GM12878 (cell line): ENCODE data around the gene FFAR3. TPM values are rescaled to one million over a fixed set of nuclear protein-coding genes. Genes with fewer than 3 reads are reported as not detected.

Experiments used
- BACH1 ChIP-seq: fragments of 450-650 bp; IDR thresholded peaks from 2 replicates; pipeline ENCODE4 v1.6.1; 2017; ENCODE audit warnings: mild to moderate bottlenecking, borderline replicate concordance
- BMI1 ChIP-seq: fragments of 450-650 bp; IDR thresholded peaks from 2 replicates; pipeline ENCODE4 v1.6.1; 2016; ENCODE audit warnings: mild to moderate bottlenecking, moderate library complexity, borderline replicate concordance
- CEBPB ChIP-seq, 2 experiments: fragments of 150-350 bp in 1 of 2; IDR thresholded peaks; 2 replicates each; pipeline ENCODE4 v1.6.1; 2012 to 2014; ENCODE audit warnings: low read depth in 2 of 2, low read length in 2 of 2, borderline replicate concordance in 1 of 2, inconsistent platforms in 1 of 2
- DPF2 ChIP-seq: fragments of 450-650 bp; IDR thresholded peaks from 2 replicates; pipeline ENCODE4 v1.6.1; 2017; ENCODE audit warnings: mild to moderate bottlenecking
- EED ChIP-seq: sonication (generic); IDR thresholded peaks from 2 replicates; pipeline ENCODE4 v1.6.1; 2016; ENCODE audit warnings: antibody characterized with exemption, low read depth
- EP300 ChIP-seq, 2 experiments: fragments of 150-350 bp in 1 of 2; IDR thresholded peaks; 2 replicates each; pipeline ENCODE4 v1.6.1; 2011 to 2012; ENCODE audit warnings: low read depth in 2 of 2, low read length in 2 of 2, borderline replicate concordance in 1 of 2, improper control_type of control experiment in 1 of 2, inconsistent platforms in 1 of 2; ENCODE audit not compliant: control insufficient read depth in 1 of 2
- ESRRA ChIP-seq: IDR thresholded peaks from 2 replicates; pipeline ENCODE4 v1.6.1; 2012; ENCODE audit warnings: mild to moderate bottlenecking, low read length, improper control_type of control experiment
- EZH2 ChIP-seq: IDR thresholded peaks from 2 replicates; pipeline ENCODE4 v1.6.1; 2012; ENCODE audit warnings: low read depth, mild to moderate bottlenecking, control low read depth, inconsistent platforms, low read length, borderline replicate concordance; ENCODE audit not compliant: control insufficient read depth
- GATAD2B ChIP-seq: fragments of 450-650 bp; conservative IDR thresholded peaks from 2 replicates; pipeline ENCODE4 v1.6.1; 2017; ENCODE audit warnings: low read depth, mild to moderate bottlenecking, moderate library complexity
- IKZF1 ChIP-seq: fragments of 450-650 bp; conservative IDR thresholded peaks from 2 replicates; pipeline ENCODE4 v1.6.1; 2017; ENCODE audit warnings: antibody characterized with exemption, mild to moderate bottlenecking
- IRF4 ChIP-seq: IDR thresholded peaks from 2 replicates; pipeline ENCODE4 v1.6.1; 2011; ENCODE audit warnings: low read depth, low read length
- JUNB ChIP-seq: IDR thresholded peaks from 2 replicates; pipeline ENCODE4 v1.6.1; 2016; ENCODE audit warnings: antibody characterized with exemption, mild to moderate bottlenecking
- NFIC ChIP-seq: IDR thresholded peaks from 2 replicates; pipeline ENCODE4 v1.6.1; 2012; ENCODE audit warnings: low read depth, mild to moderate bottlenecking, inconsistent platforms, low read length, moderate library complexity
- NFYA ChIP-seq: IDR thresholded peaks from 2 replicates; pipeline ENCODE4 v1.6.1; 2011; ENCODE audit warnings: low read depth, mild to moderate bottlenecking, low read length, improper control_type of control experiment, borderline replicate concordance
- SIX5 ChIP-seq: IDR thresholded peaks from 2 replicates; pipeline ENCODE4 v1.6.1; 2011; ENCODE audit warnings: mild to moderate bottlenecking, low read depth, low read length, moderate library complexity; ENCODE audit not compliant: severe bottlenecking
- SMAD1 ChIP-seq: fragments of 450-650 bp; IDR thresholded peaks from 2 replicates; pipeline ENCODE4 v1.6.1; 2018; ENCODE audit warnings: mild to moderate bottlenecking, low read depth; ENCODE audit not compliant: partially characterized antibody
- TAF1 ChIP-seq: IDR thresholded peaks from 2 replicates; pipeline ENCODE4 v1.6.1; 2011; ENCODE audit warnings: mild to moderate bottlenecking, low read depth, low read length, borderline replicate concordance
- TCF12 ChIP-seq: IDR thresholded peaks from 2 replicates; pipeline ENCODE4 v1.6.1; 2011; ENCODE audit warnings: low read depth, mild to moderate bottlenecking, low read length
- TCF3 ChIP-seq: IDR thresholded peaks from 2 replicates; pipeline ENCODE4 v1.6.1; 2012; ENCODE audit warnings: low read depth, mild to moderate bottlenecking, low read length, borderline replicate concordance; ENCODE audit not compliant: insufficient read depth
- TCF7 ChIP-seq: IDR thresholded peaks from 2 replicates; pipeline ENCODE4 v1.6.1; 2014; ENCODE audit warnings: antibody characterized with exemption, borderline replicate concordance
- ZNF217 ChIP-seq: fragments of 450-650 bp; IDR thresholded peaks from 2 replicates; pipeline ENCODE4 v1.6.1; 2017; ENCODE audit warnings: antibody characterized with exemption, mild to moderate bottlenecking
- ZNF384 ChIP-seq: IDR thresholded peaks from 2 replicates; pipeline ENCODE4 v1.6.1; 2012; ENCODE audit warnings: low read depth, mild to moderate bottlenecking, low read length, improper control_type of control experiment, borderline replicate concordance
- ZZZ3 ChIP-seq: IDR thresholded peaks from 2 replicates; pipeline ENCODE4 v1.6.1; 2011; ENCODE audit warnings: low read depth; ENCODE audit not compliant: control insufficient read depth, insufficient read length
- polyA plus RNA-seq, 11 experiments: library from polyadenylated mRNA; depleted of rRNA in 4 of 11; unstranded in 6 of 11; stranded (reverse) in 5 of 11; fragments of >200 nt; fragmentation: Nextera tagmentation in 4 of 11; fragmentation: Illumina TruSeq in 1 of 11; extraction: Ambion mirVana in 4 of 11; extraction: Trizol in 1 of 11; gene quantifications; 1 replicate in 1 of 11; 2 replicates in 10 of 11; pipeline versions ENCODE4 v1.2.1 to v1.2.3, GENCODE V29; 2011 to 2016; ENCODE audit warnings: inconsistent platforms in 2 of 11, missing spikeins in 2 of 11, low read depth in 1 of 11
- total RNA-seq, 4 experiments: library from RNA; depleted of rRNA in 3 of 4; stranded (reverse); fragments of >200 nt in 3 of 4; fragmentation: Illumina TruSeq in 1 of 4; extraction: Trizol in 1 of 4; gene quantifications; 2 replicates each; pipeline versions ENCODE4 v1.2.1 to v1.2.3, GENCODE V29; 2013 to 2021
- TF ChIP-seq, protein P1 (sequence below): fragments of 450-650 bp; IDR thresholded peaks from 2 replicates; pipeline ENCODE4 v1.6.1; 2017; ENCODE audit warnings: low read depth, mild to moderate bottlenecking, moderate library complexity
- TF ChIP-seq, protein P2 (sequence below): IDR thresholded peaks from 2 replicates; pipeline ENCODE4 v1.6.1; 2011; ENCODE audit warnings: borderline replicate concordance, low read depth, mild to moderate bottlenecking, moderate library complexity, mixed read lengths, low read length; ENCODE audit not compliant: insufficient read depth; ENCODE audit errors: extremely low read length
- TF ChIP-seq, protein P3 (sequence below): fragments of 450-650 bp; IDR thresholded peaks from 2 replicates; pipeline ENCODE4 v1.6.1; 2017; ENCODE audit warnings: mild to moderate bottlenecking, low read depth, inconsistent platforms; ENCODE audit not compliant: poor library complexity, severe bottlenecking

The FFAR3 gene
- total and polyA plus RNA-seq, 10 of the 15 experiments (the other 5 are each of a cell fraction or from before 2014, with no cell fraction given) = 0.15 to 0.18 TPM; not detected in 8

DNA sequence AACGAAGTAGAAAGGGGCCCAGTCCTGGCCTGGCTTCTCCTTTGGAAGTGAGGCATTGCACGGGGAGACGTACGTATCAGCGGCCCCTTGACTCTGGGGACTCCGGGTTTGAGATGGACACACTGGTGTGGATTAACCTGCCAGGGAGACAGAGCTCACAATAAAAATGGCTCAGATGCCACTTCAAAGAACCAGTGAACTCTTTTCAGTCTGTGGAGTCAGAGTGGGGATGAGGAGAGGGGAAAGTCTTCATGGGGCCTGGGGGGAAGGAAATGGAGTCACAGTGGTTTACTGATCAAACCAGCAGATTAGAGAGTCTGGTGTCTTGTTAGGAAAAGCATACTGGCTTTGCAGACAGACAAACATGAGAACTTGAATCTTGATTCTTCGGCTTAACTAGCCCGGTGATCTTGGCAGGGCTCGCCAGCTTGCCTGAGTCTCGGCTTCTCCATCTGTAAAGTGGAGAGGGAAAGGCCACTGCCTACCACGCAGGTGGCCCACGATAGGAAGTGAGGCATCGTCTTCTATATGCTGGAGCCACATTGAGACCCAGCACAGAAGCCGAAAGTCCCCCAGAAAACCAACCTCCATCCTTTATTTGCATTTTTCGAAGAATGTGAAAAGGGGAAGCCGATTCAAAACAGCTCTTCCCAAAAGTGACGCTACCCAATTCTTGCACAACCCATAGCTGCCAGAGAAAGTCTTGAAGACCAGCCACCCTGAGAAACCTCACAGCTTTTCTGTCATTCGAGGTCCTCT, 10.9 kb upstream of the FFAR3 start, which contains the start of gene FFAR1 (continued):
- TF ChIP-seq JUNB = peak; percentile 77
- peak in 1 of 2 experiments; percentile 95; a peak in 2 of 4 replicates for TF ChIP-seq CEBPB (IDR thresholded peaks at IDR 0.05; ENCODE audit: borderline replicate concordance in 1 of 2, low read depth in 2 of 2, low read length in 2 of 2)
- TF ChIP-seq TCF7 = no peak
- no peak for TF ChIP-seq ESRRA
- peak; percentile 66; the same call in 1 of the 2 replicates for TF ChIP-seq GATAD2B
- no peak for TF ChIP-seq SMAD1
- TF ChIP-seq TCF3 = peak; percentile 39; the same call in 1 of the 2 replicates
- peak; percentile 86 for TF ChIP-seq IKZF1
- TF ChIP-seq BACH1 = peak; percentile 65
- peak; percentile 60; the same call in 1 of the 2 replicates for TF ChIP-seq TAF1
- TF ChIP-seq ZNF217 = 0 out of 2 replicates have a peak, but pooled peaks have one; percentile 37
- 0 out of 2 replicates have a peak, but pooled peaks have one; percentile 6 for TF ChIP-seq BMI1
- peak; percentile 71 for TF ChIP-seq IRF4
- TF ChIP-seq, protein P1, sequence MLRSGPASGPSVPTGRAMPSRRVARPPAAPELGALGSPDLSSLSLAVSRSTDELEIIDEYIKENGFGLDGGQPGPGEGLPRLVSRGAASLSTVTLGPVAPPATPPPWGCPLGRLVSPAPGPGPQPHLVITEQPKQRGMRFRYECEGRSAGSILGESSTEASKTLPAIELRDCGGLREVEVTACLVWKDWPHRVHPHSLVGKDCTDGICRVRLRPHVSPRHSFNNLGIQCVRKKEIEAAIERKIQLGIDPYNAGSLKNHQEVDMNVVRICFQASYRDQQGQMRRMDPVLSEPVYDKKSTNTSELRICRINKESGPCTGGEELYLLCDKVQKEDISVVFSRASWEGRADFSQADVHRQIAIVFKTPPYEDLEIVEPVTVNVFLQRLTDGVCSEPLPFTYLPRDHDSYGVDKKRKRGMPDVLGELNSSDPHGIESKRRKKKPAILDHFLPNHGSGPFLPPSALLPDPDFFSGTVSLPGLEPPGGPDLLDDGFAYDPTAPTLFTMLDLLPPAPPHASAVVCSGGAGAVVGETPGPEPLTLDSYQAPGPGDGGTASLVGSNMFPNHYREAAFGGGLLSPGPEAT = peak; percentile 88
- TF ChIP-seq, protein P2, sequence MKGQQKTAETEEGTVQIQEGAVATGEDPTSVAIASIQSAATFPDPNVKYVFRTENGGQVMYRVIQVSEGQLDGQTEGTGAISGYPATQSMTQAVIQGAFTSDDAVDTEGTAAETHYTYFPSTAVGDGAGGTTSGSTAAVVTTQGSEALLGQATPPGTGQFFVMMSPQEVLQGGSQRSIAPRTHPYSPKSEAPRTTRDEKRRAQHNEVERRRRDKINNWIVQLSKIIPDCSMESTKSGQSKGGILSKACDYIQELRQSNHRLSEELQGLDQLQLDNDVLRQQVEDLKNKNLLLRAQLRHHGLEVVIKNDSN = no peak
- TF ChIP-seq SIX5 = no peak
- TF ChIP-seq, protein P3, sequence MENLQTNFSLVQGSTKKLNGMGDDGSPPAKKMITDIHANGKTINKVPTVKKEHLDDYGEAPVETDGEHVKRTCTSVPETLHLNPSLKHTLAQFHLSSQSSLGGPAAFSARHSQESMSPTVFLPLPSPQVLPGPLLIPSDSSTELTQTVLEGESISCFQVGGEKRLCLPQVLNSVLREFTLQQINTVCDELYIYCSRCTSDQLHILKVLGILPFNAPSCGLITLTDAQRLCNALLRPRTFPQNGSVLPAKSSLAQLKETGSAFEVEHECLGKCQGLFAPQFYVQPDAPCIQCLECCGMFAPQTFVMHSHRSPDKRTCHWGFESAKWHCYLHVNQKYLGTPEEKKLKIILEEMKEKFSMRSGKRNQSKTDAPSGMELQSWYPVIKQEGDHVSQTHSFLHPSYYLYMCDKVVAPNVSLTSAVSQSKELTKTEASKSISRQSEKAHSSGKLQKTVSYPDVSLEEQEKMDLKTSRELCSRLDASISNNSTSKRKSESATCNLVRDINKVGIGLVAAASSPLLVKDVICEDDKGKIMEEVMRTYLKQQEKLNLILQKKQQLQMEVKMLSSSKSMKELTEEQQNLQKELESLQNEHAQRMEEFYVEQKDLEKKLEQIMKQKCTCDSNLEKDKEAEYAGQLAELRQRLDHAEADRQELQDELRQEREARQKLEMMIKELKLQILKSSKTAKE = peak; percentile 85
- TF ChIP-seq TCF12 = peak; percentile 76
- TF ChIP-seq ZZZ3 = no peak
- peak; percentile 71 for TF ChIP-seq DPF2
- TF ChIP-seq EZH2 = no peak
- TF ChIP-seq NFYA = no peak
- TF ChIP-seq EED = peak; percentile 77
- no peak for TF ChIP-seq ZNF384
- TF ChIP-seq NFIC = peak; percentile 80
- TF ChIP-seq EP300 (IDR thresholded peaks at IDR 0.05; ENCODE audit: borderline replicate concordance in 1 of 2, control insufficient read depth in 1 of 2, low read depth in 2 of 2, low read length in 2 of 2) = peak in 1 of 2 experiments; percentile 66; a peak in 2 of 4 replicates
